A549 treated with AZD9567 at 1 μM for 4 hours (cell line): ENCODE measurements around the gene RLBP1. TPM values are rescaled to one million over a fixed set of nuclear protein-coding genes. Genes with fewer than 3 reads are reported as not detected.

Experiments
- total RNA-seq: library from RNA; stranded (reverse); fragments of 200-300 nt; extraction: Qiagen RNA extraction; gene quantifications from 5 replicates; pipeline ENCODE4 v1.2.3, GENCODE V29; 2022; ENCODE audit not compliant: insufficient read depth

Gene RLBP1
- total RNA-seq, result not detected in 5 replicates

GRCh38 chr15:89221543-89221942 lies at the start of gene RLBP1:
Gene RLBP1 (minus strand): TSS chr15:89221579. CDS start chr15:89218975, 2,604 bp downstream.

GRCh38 chr15:89243691-89244573 lies 22.6 kb upstream of the RLBP1 start, which contains the start of gene FANCI:
Gene FANCI (plus strand): TSS chr15:89243979. CDS start chr15:89247648, 3,669 bp downstream.

Other genes with a start within 250 kb of the RLBP1 start
- 92.8 to 145 TPM (median 129 TPM) in 5 replicates for gene ABHD2, start 133.1 kb downstream of the RLBP1 start, total RNA-seq
- gene FANCI, start 22.4 kb upstream of the RLBP1 start, total RNA-seq, result 49.9 to 63.7 TPM (median 60.6 TPM) in 5 replicates
- gene POLG, start 113.2 kb upstream of the RLBP1 start, total RNA-seq, result 60.2 to 68.9 TPM (median 63.5 TPM) in 5 replicates